Stimulated activated memory B cell treated with anti-CD40 and anti-IgM and Interleukin-4, amounts not matched to agents 10 μg/mL and 1 μg/mL and 100 μg/mL, for 72 hours (primary cell): ENCODE data around the gene IPO9.

Experiments
- ATAC-seq: fragments of 150-1000 bp; cut with Tn5 transposase; 2 replicates; pipeline ENCODE4 v1.10.0; 2021
- H3K27ac Mint-ChIP-seq: one replicate; pipeline ENCODE4 v1.8.0; 2022; ENCODE audit warnings: mild to moderate bottlenecking, mixed read lengths
- H3K27me3 Mint-ChIP-seq: one replicate; pipeline ENCODE4 v1.8.0; 2022; ENCODE audit warnings: mixed read lengths
- H3K36me3 Mint-ChIP-seq: one replicate; pipeline ENCODE4 v1.8.0; 2022; ENCODE audit warnings: mixed read lengths
- H3K4me1 Mint-ChIP-seq: one replicate; pipeline ENCODE4 v1.8.0; 2022; ENCODE audit warnings: mixed read lengths
- H3K4me3 Mint-ChIP-seq: one replicate; pipeline ENCODE4 v1.8.0; 2022; ENCODE audit warnings: mild to moderate bottlenecking, moderate library complexity, mixed read lengths
- H3K9me3 Mint-ChIP-seq: one replicate; pipeline ENCODE4 v1.8.0; 2022; ENCODE audit warnings: mixed read lengths

The IPO9 gene

GRCh38 chr1:201828820-201829774, at the start of gene IPO9:
IPO9 (plus strand) TSS chr1:201829157; CDS start chr1:201829210, 53 bp downstream.
- Mint-ChIP-seq H3K4me1 (peaks cover 44% of the 10 kb centered on the region), H3K4me3 (peak within 1 kb of the TSS; percentile 99), H3K9me3 (no peaks in the 10 kb centered on the region), H3K27me3 (no peaks in the 10 kb centered on the region), H3K27ac (peak within 1 kb of the TSS; percentile 97), H3K36me3 (no peaks in the 10 kb centered on the region)
- peak; percentile 95 for ATAC-seq

GRCh38 chr1:201779351-201779880, 49.5 kb upstream of the IPO9 start:
- no peaks in the 10 kb centered on the region for H3K27me3 Mint-ChIP-seq
- no peak for ATAC-seq
- no peaks in the 10 kb centered on the region for H3K36me3 Mint-ChIP-seq
- H3K4me3 Mint-ChIP-seq = no peak overlapping the region
- H3K9me3 Mint-ChIP-seq = no peaks in the 10 kb centered on the region
- no peaks in the 10 kb centered on the region for H3K4me1 Mint-ChIP-seq
- H3K27ac Mint-ChIP-seq = no peak overlapping the region

- Mint-ChIP-seq H3K9me3 (no peaks in the 10 kb centered on the region), H3K27me3 (no peaks in the 10 kb centered on the region), H3K4me1 (no peaks in the 10 kb centered on the region), H3K4me3 (no peak overlapping the region), H3K36me3 (no peaks in the 10 kb centered on the region), H3K27ac (no peak overlapping the region)
- ATAC-seq = peak; percentile 48
Measured at GRCh38 chr1:201780952-201781351, 48.0 kb upstream of the IPO9 start.

GRCh38 chr1:201781437-201781836, 47.5 kb upstream of the IPO9 start:
- Mint-ChIP-seq H3K27me3 (no peaks in the 10 kb centered on the region), H3K36me3 (no peaks in the 10 kb centered on the region), H3K9me3 (no peaks in the 10 kb centered on the region), H3K4me3 (no peak overlapping the region), H3K4me1 (no peaks in the 10 kb centered on the region), H3K27ac (no peak overlapping the region)
- no peak for ATAC-seq

- no peaks in the 10 kb centered on the region for H3K4me1 Mint-ChIP-seq
- no peak for ATAC-seq
- H3K4me3 Mint-ChIP-seq = no peak overlapping the region
- no peaks in the 10 kb centered on the region for H3K36me3 Mint-ChIP-seq
- H3K27me3 Mint-ChIP-seq = no peaks in the 10 kb centered on the region
- no peak overlapping the region for H3K27ac Mint-ChIP-seq
- no peaks in the 10 kb centered on the region for H3K9me3 Mint-ChIP-seq
Measured at GRCh38 chr1:201782353-201782752, 46.6 kb upstream of the IPO9 start.

GRCh38 chr1:201783058-201783457, 45.9 kb upstream of the IPO9 start:
- no peaks in the 10 kb centered on the region for H3K9me3 Mint-ChIP-seq
- no peaks in the 10 kb centered on the region for H3K4me1 Mint-ChIP-seq
- no peak for ATAC-seq
- H3K4me3 Mint-ChIP-seq = no peak overlapping the region
- no peak overlapping the region for H3K27ac Mint-ChIP-seq
- H3K36me3 Mint-ChIP-seq = no peaks in the 10 kb centered on the region
- no peaks in the 10 kb centered on the region for H3K27me3 Mint-ChIP-seq

- Mint-ChIP-seq H3K27me3 (no peaks in the 10 kb centered on the region), H3K4me3 (no peak overlapping the region), H3K27ac (no peak overlapping the region), H3K9me3 (no peaks in the 10 kb centered on the region), H3K4me1 (no peaks in the 10 kb centered on the region), H3K36me3 (no peaks in the 10 kb centered on the region)
- ATAC-seq = no peak
Measured at GRCh38 chr1:201783572-201783971, 45.4 kb upstream of the IPO9 start.

GRCh38 chr1:201785291-201785690, 43.7 kb upstream of the IPO9 start:
- Mint-ChIP-seq H3K36me3 (no peaks in the 10 kb centered on the region), H3K9me3 (no peaks in the 10 kb centered on the region), H3K4me3 (no peak overlapping the region), H3K4me1 (no peaks in the 10 kb centered on the region), H3K27me3 (no peaks in the 10 kb centered on the region), H3K27ac (no peak overlapping the region)
- ATAC-seq = no peak

- no peak for ATAC-seq
- no peaks in the 10 kb centered on the region for H3K27me3 Mint-ChIP-seq
- no peaks in the 10 kb centered on the region for H3K9me3 Mint-ChIP-seq
- H3K4me1 Mint-ChIP-seq = no peaks in the 10 kb centered on the region
- no peak overlapping the region for H3K27ac Mint-ChIP-seq
- no peaks in the 10 kb centered on the region for H3K36me3 Mint-ChIP-seq
- no peak overlapping the region for H3K4me3 Mint-ChIP-seq
Measured at GRCh38 chr1:201786824-201787223, 42.1 kb upstream of the IPO9 start.

GRCh38 chr1:201788296-201788695, 40.7 kb upstream of the IPO9 start:
- H3K4me3 Mint-ChIP-seq = no peak overlapping the region
- H3K9me3 Mint-ChIP-seq = no peaks in the 10 kb centered on the region
- no peak overlapping the region for H3K27ac Mint-ChIP-seq
- no peaks in the 10 kb centered on the region for H3K27me3 Mint-ChIP-seq
- no peaks in the 10 kb centered on the region for H3K4me1 Mint-ChIP-seq
- no peaks in the 10 kb centered on the region for H3K36me3 Mint-ChIP-seq
- no peak for ATAC-seq

GRCh38 chr1:201789245-201789644, 39.7 kb upstream of the IPO9 start:
- H3K27ac Mint-ChIP-seq = no peak overlapping the region
- ATAC-seq = no peak
- H3K36me3 Mint-ChIP-seq = no peaks in the 10 kb centered on the region
- no peaks in the 10 kb centered on the region for H3K27me3 Mint-ChIP-seq
- no peak overlapping the region for H3K4me3 Mint-ChIP-seq
- H3K4me1 Mint-ChIP-seq = no peaks in the 10 kb centered on the region
- H3K9me3 Mint-ChIP-seq = no peaks in the 10 kb centered on the region

GRCh38 chr1:201790261-201790660, 38.7 kb upstream of the IPO9 start:
- Mint-ChIP-seq H3K36me3 (no peaks in the 10 kb centered on the region), H3K27ac (no peak overlapping the region), H3K4me3 (no peak overlapping the region), H3K27me3 (no peaks in the 10 kb centered on the region), H3K9me3 (no peaks in the 10 kb centered on the region), H3K4me1 (no peaks in the 10 kb centered on the region)
- no peak for ATAC-seq

- Mint-ChIP-seq H3K4me1 (no peaks in the 10 kb centered on the region), H3K9me3 (no peaks in the 10 kb centered on the region), H3K27me3 (no peaks in the 10 kb centered on the region), H3K27ac (no peak overlapping the region), H3K4me3 (no peak overlapping the region), H3K36me3 (no peaks in the 10 kb centered on the region)
- ATAC-seq = no peak
Measured at GRCh38 chr1:201791051-201791778, 37.7 kb upstream of the IPO9 start.

- Mint-ChIP-seq H3K27me3 (no peaks in the 10 kb centered on the region), H3K36me3 (no peaks in the 10 kb centered on the region), H3K27ac (no peak overlapping the region), H3K4me1 (no peaks in the 10 kb centered on the region), H3K4me3 (no peak overlapping the region), H3K9me3 (no peaks in the 10 kb centered on the region)
- ATAC-seq = no peak
Measured at GRCh38 chr1:201791779-201792173, 37.2 kb upstream of the IPO9 start.

GRCh38 chr1:201792534-201793305, 36.2 kb upstream of the IPO9 start:
- Mint-ChIP-seq H3K9me3 (no peaks in the 10 kb centered on the region), H3K4me1 (no peaks in the 10 kb centered on the region), H3K36me3 (no peaks in the 10 kb centered on the region), H3K27me3 (no peaks in the 10 kb centered on the region), H3K27ac (no peak overlapping the region), H3K4me3 (no peak overlapping the region)
- peak; percentile 71 for ATAC-seq
